Activated CD4-positive, CD25-positive, alpha-beta regulatory T cell treated with anti-CD3 and anti-CD28 coated beads, Interleukin-2, amount 50 U/mL, for 24 hours (primary cell): ENCODE data around the gene EIF2D.
"Not testable (repeated sequence)": the region's sequence is repeated elsewhere in the genome, so short reads cannot be mapped to it uniquely, and the experiment has no call there.

Source experiments
- ATAC-seq, 2 donors: fragments of 150-1000 bp; cut with Tn5 transposase; one replicate each; pipeline ENCODE4 v1.10.0; 2021; ENCODE audit warnings: mild to moderate bottlenecking in 1 of 2, moderate library complexity in 1 of 2

The EIF2D gene

GRCh38 chr1:206635080-206635977 lies 23.1 kb upstream of the EIF2D start, which contains the start of gene DYRK3:
DYRK3 (plus strand) TSS chr1:206635536; CDS start chr1:206635704, 168 bp downstream.
- ATAC-seq = peak; percentile 97

GRCh38 chr1:206634365-206635079 lies 22.3 kb upstream of the EIF2D start:
- no peak for ATAC-seq

- no peak for ATAC-seq
Observed at GRCh38 chr1:206633708-206634121, 21.4 kb upstream of the EIF2D start.

DNA sequence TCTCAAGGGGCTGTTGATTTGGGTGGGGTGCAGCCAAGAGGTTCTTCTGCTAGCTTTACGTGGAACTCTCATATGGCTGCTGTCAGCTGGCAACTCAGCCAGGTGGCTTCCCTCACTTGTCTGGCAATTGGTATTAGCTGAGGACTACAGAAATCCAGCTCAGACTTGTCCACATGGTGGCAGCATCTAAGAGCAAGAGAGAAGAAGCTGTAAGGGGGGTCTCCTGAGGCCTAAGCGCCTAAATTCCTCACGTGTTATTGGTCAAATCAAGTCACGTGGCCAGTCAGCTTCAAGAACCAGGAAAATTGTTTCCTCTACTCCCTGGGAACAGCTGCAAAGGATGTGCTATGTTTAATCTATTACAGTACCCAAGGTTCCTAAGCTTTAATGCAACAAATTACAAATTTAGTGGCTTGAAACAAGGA lies 18.8 kb upstream of the EIF2D start:
- no peak for ATAC-seq

DNA sequence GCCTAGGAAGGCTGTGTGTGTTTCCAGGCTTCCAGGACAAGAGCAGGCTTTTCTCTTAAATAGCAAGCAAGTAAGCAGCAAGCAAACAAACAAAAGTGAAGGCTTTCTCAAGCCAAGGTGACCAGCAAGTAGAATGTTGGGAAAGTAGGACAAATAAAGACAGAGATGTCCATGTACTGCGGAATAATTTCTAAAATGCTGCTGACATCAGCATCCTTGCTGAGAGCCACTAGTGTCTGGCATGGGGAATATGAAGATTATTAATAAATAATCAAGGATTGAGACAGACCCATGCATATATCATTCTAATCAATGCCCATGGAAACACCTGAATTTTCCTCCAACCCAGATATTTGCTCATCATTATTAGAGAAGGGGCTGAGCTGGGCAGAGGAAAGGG lies 16.7 kb upstream of the EIF2D start:
- no peak for ATAC-seq

DNA sequence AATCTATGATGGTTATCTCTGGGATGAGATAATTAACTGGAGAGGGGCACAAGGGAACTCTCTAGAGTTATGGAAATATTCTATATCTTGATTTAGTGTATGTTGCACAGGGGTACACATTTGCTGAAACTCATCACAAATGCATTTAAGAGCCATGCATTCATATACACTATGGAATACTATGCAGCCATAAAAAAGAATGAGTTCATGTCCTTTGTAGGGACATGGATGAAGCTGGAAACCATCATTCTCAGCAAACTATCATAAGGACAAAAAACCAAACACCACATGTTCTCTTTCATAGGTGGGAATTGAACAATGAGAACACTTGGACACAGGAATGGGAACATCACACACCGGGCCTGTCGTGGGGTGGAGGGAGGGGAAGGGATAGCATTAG lies 14.1 kb upstream of the EIF2D start:
- ATAC-seq = not testable (repeated sequence)

GRCh38 chr1:206609229-206609991 lies 2.9 kb downstream of the EIF2D start:
- peak in 1 of 2 donors; percentile 5 for ATAC-seq

DNA sequence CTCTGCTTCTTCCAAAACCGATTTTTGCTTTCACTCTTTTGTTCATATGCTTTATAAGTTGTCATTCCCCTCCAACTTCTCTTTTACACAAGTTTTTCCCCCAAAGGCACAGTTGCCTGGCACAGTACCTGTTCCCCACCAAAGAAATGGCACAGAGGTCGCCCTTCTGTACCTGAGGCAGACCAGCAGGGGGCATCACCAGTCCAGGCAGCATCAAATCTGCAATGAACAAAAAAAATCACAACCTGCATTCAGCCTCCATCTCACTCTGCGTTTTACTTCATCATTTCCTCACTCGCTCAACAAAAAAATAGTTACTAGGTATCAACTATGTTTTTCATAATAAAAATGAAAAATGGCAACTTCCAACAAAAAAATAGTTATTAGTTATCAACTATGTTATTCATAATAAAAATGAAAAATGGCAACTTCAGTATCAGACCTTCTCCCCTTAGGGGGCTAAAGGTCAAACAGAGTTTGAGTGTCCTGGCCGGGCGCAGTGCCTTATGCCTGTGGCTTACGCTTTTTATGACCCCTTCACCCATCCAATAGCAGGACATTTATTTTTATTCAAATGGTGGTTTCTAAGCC lies 4.1 kb downstream of the EIF2D start:
- ATAC-seq = no peak

DNA sequence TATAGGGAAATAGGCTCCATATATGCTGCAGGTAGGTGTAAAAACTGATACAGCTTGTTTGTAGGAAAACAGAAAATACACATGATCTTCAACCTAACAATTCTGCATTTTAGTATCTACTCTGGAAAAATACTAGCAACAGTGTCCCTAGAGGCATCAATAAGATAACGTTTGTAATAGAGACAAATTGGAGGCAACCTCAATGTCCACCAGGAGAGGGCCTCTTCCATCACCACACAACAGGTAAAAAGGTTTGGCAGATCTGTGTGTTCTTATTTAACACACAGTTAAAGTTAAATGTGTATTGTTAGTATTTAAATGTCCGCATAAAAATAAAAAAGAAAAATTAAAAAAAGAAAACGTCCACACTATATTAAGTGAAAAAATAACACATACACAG lies 5.4 kb downstream of the EIF2D start:
- ATAC-seq = no peak

- ATAC-seq = no peak
Observed at GRCh38 chr1:206604861-206605260, 7.4 kb downstream of the EIF2D start.

- ATAC-seq = no peak
Observed at GRCh38 chr1:206600527-206600926, 11.7 kb downstream of the EIF2D start.

GRCh38 chr1:206596319-206596666 lies 16.0 kb downstream of the EIF2D start:
- no peak for ATAC-seq

GRCh38 chr1:206595581-206596318 lies 16.5 kb downstream of the EIF2D start:
- no peak for ATAC-seq

DNA sequence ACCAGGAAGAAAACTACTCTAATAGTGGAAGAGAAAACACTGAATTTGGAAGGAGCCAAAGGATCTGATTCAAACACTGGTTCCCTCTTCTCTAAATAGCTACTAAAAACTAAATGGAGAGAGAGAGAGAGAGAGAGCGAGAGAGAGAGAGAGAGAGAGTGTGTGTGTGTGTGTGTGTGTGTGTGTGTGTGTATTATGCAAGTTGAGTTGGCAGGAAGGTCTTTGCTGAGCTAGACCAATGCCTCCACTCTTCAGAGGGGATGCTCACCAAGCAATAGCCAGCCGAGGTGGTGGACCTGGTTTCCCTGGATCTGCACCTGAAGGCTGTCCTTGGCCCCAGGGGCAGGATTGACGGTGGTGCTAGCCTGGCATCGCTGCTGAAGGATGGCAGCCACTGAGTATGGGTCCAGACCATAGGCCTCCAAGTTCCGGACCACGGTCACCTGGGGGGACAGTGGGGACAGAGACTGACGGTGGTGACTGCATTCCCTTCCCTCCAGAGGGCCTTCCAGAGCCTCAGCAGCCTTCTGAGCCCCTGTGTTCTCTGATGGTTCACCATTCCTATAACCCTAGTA lies 18.8 kb downstream of the EIF2D start:
- no peak for ATAC-seq

- ATAC-seq = no peak
Observed at GRCh38 chr1:206591696-206592095, 20.6 kb downstream of the EIF2D start.

GRCh38 chr1:206591226-206591625 lies 21.0 kb downstream of the EIF2D start:
- ATAC-seq = no peak

DNA sequence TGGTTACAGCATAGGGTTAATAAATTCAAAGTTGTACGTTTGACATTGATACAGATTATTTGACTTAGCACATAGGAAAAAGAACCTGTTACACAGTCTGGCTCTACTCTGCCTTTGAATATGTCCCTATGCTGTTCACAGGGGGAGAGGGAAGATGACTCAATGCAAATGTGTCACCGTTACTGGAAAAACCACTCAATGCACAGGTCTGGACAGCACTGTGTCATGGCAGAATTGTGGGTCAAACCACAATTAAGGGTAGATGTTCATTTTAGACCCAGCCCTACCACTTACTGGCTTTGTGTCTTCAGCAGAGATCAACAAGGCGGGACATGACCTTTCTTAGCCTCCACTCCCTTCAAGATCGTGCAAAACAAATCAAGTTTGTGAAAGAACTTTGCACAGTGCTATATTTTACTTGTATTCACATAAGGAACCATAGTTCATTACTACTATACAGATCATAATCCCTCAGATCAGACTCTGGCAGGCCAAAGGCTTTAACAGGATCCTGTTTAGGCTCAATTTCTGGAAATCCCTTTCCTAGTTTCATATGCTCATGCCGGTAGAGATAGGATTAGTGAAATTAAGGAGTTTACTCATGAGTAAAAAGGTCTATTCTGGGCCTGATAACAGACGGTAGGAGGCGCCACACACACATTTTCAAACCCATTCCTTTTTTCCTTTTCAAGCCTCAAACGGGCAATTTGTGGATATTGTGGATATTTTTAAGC lies 22.1 kb downstream of the EIF2D start:
- peak; percentile 96 for ATAC-seq

- ATAC-seq = no peak
Observed at GRCh38 chr1:206589206-206589605, 23.1 kb downstream of the EIF2D start.

GRCh38 chr1:206588492-206588891 lies 23.8 kb downstream of the EIF2D start:
- no peak for ATAC-seq

DNA sequence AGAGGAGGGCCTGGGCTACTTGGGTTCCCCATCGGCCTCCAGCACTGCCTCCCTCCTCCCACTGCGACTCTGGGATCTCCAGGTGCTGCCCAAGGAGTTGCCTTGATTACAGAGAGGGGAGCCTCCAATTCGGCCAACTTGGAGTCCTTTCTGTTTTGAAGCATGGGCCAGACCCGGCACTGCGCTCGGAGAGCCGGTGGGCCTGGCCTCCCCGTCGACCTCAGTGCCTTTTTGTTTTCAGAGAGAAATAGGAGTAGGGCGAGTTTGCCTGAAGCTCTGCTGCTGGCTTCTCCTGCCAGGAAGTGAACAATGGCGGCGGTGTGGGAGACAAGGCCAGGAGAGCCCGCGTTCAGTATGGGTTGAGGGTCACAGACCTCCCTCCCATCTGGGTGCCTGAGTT lies 24.4 kb downstream of the EIF2D start:
- no peak for ATAC-seq
